Astrocyte (in vitro differentiated cells and primary cell): Measurements from ENCODE around the gene HOXB2. TPM values are rescaled to one million over a fixed set of nuclear protein-coding genes. Genes with fewer than 3 reads are reported as not detected.

Experiments
- DNase-seq: peaks from one replicate; pipeline ENCODE4 v3.0.0-alpha.2; 2010; ENCODE audit warnings: low read depth
- FAIRE-seq: peaks from 2 replicates; lab custom pipeline; 2011; peaks lifted over from hg19 to GRCh38; lab: Jason Lieb, UNC
- H2AFZ ChIP-seq: 2 replicates; pipeline ENCODE4 v1.6.0; 2012; ENCODE audit warnings: low read depth, low read length, inconsistent platforms
- H3K27ac ChIP-seq: 2 replicates; pipeline ENCODE4 v1.5.1; 2011; ENCODE audit warnings: low read depth, low read length, inconsistent platforms
- H3K27me3 ChIP-seq: 2 replicates; pipeline ENCODE4 v1.6.0; 2011; ENCODE audit warnings: low read length, inconsistent platforms; ENCODE audit not compliant: insufficient read depth
- H3K36me3 ChIP-seq: 2 replicates; pipeline ENCODE4 v1.5.1; 2011; ENCODE audit warnings: low read length, inconsistent platforms; ENCODE audit not compliant: insufficient read depth
- H3K4me1 ChIP-seq: 2 replicates; pipeline ENCODE4 v1.5.1; 2011; ENCODE audit warnings: low read length, inconsistent platforms; ENCODE audit not compliant: insufficient read depth
- H3K4me2 ChIP-seq: 2 replicates; pipeline ENCODE4 v1.6.0; 2012; ENCODE audit warnings: low read length, inconsistent platforms
- H3K4me3 ChIP-seq: 2 replicates; pipeline ENCODE4 v1.5.1; 2011; ENCODE audit warnings: low read depth, mild to moderate bottlenecking, low read length, inconsistent platforms; ENCODE audit not compliant: insufficient read depth
- H3K79me2 ChIP-seq: 2 replicates; pipeline ENCODE4 v1.6.0; 2012; ENCODE audit warnings: mild to moderate bottlenecking, low read length, inconsistent platforms; ENCODE audit not compliant: insufficient read depth
- H3K9ac ChIP-seq: 2 replicates; pipeline ENCODE4 v1.6.0; 2012; ENCODE audit warnings: mild to moderate bottlenecking, low read length, inconsistent platforms
- H3K9me3 ChIP-seq: 2 replicates; pipeline ENCODE4 v1.5.1; 2012; ENCODE audit warnings: low read depth, mild to moderate bottlenecking, low read length, inconsistent platforms; ENCODE audit not compliant: insufficient read depth
- H4K20me1 ChIP-seq: 2 replicates; pipeline ENCODE4 v1.6.0; 2012; ENCODE audit warnings: low read length, inconsistent platforms; ENCODE audit not compliant: insufficient read depth
- H3K27ac Mint-ChIP-seq: one replicate; pipeline ENCODE4 v1.8.0; 2021; ENCODE audit warnings: mild to moderate bottlenecking, mixed read lengths; ENCODE audit not compliant: unreplicated experiment
- H3K27me3 Mint-ChIP-seq: one replicate; pipeline ENCODE4 v1.8.0; 2021; ENCODE audit warnings: low read depth, mixed read lengths; ENCODE audit not compliant: unreplicated experiment
- H3K36me3 Mint-ChIP-seq: one replicate; pipeline ENCODE4 v1.8.0; 2021; ENCODE audit warnings: low read depth, mixed read lengths; ENCODE audit not compliant: unreplicated experiment
- H3K4me1 Mint-ChIP-seq: one replicate; pipeline ENCODE4 v1.8.0; 2021; ENCODE audit warnings: low read depth, mixed read lengths; ENCODE audit not compliant: unreplicated experiment
- H3K4me3 Mint-ChIP-seq: one replicate; pipeline ENCODE4 v1.8.0; 2021; ENCODE audit warnings: mild to moderate bottlenecking, moderate library complexity, mixed read lengths; ENCODE audit not compliant: unreplicated experiment
- H3K9me3 Mint-ChIP-seq: one replicate; pipeline ENCODE4 v1.8.0; 2021; ENCODE audit warnings: mild to moderate bottlenecking, mixed read lengths; ENCODE audit not compliant: unreplicated experiment
- EZH2 ChIP-seq: IDR thresholded peaks from 2 replicates; pipeline ENCODE4 v1.6.1; 2012; ENCODE audit warnings: mild to moderate bottlenecking, low read length, inconsistent platforms; ENCODE audit not compliant: insufficient read depth
- total RNA-seq: library from RNA; stranded (reverse); gene quantifications from 2 replicates; pipeline ENCODE4 v1.2.1, GENCODE V29; 2021
- TF ChIP-seq, protein P1 (sequence below): IDR thresholded peaks from 2 replicates; pipeline ENCODE4 v1.5.1; 2011; ENCODE audit warnings: low read depth, mild to moderate bottlenecking, inconsistent platforms, low read length, moderate library complexity; ENCODE audit not compliant: insufficient read depth

The HOXB2 gene
- total RNA-seq, 1 donor from 2014 or later, result 0.41 TPM

DNA sequence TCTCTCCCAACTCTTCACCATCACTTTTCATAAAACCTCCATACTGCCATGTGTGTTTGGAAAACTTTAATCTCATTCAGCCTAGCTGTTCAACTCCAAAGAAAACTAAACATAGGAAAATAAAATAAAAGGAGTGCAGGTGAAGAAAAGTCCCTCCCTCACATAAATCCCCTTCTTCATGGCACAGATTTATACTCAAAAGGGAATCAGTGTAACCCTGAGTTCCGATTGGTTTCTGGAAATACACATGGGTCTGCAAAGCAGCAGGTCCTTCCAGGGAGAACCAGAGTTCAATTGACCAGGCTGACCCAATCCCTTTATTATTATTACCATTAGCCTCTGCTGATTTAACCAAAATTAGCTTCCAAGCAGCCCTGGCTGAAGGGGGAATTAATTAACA lies 8.9 kb upstream of the HOXB2 start:
- no peaks in the 10 kb centered on the region for H3K9me3 ChIP-seq
- Mint-ChIP-seq H3K36me3 (peaks cover 5% of the 10 kb centered on the region), H3K27ac (peak overlapping the region; percentile 54), H3K4me3 (no peak overlapping the region), H3K27me3 (peaks cover 85% of the 10 kb centered on the region), H3K9me3 (peaks cover 16% of the 10 kb centered on the region), H3K4me1 (peaks cover 2% of the 10 kb centered on the region)
- H3K9ac ChIP-seq, result peak overlapping the region; percentile 83
- H3K4me3 ChIP-seq, result peak overlapping the region; percentile 63
- TF ChIP-seq, protein P1, sequence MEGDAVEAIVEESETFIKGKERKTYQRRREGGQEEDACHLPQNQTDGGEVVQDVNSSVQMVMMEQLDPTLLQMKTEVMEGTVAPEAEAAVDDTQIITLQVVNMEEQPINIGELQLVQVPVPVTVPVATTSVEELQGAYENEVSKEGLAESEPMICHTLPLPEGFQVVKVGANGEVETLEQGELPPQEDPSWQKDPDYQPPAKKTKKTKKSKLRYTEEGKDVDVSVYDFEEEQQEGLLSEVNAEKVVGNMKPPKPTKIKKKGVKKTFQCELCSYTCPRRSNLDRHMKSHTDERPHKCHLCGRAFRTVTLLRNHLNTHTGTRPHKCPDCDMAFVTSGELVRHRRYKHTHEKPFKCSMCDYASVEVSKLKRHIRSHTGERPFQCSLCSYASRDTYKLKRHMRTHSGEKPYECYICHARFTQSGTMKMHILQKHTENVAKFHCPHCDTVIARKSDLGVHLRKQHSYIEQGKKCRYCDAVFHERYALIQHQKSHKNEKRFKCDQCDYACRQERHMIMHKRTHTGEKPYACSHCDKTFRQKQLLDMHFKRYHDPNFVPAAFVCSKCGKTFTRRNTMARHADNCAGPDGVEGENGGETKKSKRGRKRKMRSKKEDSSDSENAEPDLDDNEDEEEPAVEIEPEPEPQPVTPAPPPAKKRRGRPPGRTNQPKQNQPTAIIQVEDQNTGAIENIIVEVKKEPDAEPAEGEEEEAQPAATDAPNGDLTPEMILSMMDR, result no peak
- TF ChIP-seq EZH2, result no peak
- no peaks in the 10 kb centered on the region for H4K20me1 ChIP-seq
- DNase-seq, result peak; percentile 18
- H3K4me2 ChIP-seq, result peak overlapping the region; percentile 88
- peak overlapping the region; percentile 80 for H3K27ac ChIP-seq
- peaks cover 81% of the 10 kb centered on the region for H3K79me2 ChIP-seq
- peaks cover 65% of the 10 kb centered on the region for H3K27me3 ChIP-seq
- no peaks in the 10 kb centered on the region for H3K36me3 ChIP-seq
- no peak for FAIRE-seq
- no peak overlapping the region for H2AFZ ChIP-seq
- H3K4me1 ChIP-seq, result peaks cover 45% of the 10 kb centered on the region

DNA sequence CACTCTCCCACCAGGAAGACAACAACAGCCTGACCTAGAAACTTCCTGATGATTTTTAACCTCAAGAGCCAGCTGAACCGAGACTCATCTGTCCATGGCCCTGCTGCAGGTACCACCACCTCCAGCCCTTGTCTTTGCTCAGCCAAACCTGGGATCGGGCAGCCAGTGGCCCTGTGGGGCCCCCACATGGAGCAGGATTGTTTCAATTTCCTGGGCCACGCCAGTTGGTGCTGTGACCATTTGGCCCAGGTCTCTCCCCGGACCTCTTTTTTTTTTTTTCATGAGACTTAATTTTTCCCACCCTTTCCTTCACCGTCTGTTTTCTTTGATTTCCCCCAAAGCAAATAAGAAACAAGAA lies 8.3 kb upstream of the HOXB2 start:
- Histone ChIP-seq H3K36me3 (no peaks in the 10 kb centered on the region), H3K9me3 (no peaks in the 10 kb centered on the region), H3K9ac (peak overlapping the region; percentile 83), H3K4me1 (peaks cover 43% of the 10 kb centered on the region), H3K4me2 (peak overlapping the region; percentile 88), H3K27ac (peak overlapping the region; percentile 64), H3K79me2 (peaks cover 78% of the 10 kb centered on the region), H3K27me3 (peaks cover 60% of the 10 kb centered on the region), H3K4me3 (no peak overlapping the region), H2AFZ (no peak overlapping the region), H4K20me1 (no peaks in the 10 kb centered on the region)
- Mint-ChIP-seq H3K4me1 (peaks cover 2% of the 10 kb centered on the region), H3K27ac (no peak overlapping the region), H3K9me3 (peaks cover 12% of the 10 kb centered on the region), H3K4me3 (no peak overlapping the region), H3K27me3 (peaks cover 83% of the 10 kb centered on the region), H3K36me3 (peaks cover 3% of the 10 kb centered on the region)
- FAIRE-seq (no peak), DNase-seq (no peak)
- TF ChIP-seq EZH2, result no peak
- TF ChIP-seq, protein P1, result no peak

DNA sequence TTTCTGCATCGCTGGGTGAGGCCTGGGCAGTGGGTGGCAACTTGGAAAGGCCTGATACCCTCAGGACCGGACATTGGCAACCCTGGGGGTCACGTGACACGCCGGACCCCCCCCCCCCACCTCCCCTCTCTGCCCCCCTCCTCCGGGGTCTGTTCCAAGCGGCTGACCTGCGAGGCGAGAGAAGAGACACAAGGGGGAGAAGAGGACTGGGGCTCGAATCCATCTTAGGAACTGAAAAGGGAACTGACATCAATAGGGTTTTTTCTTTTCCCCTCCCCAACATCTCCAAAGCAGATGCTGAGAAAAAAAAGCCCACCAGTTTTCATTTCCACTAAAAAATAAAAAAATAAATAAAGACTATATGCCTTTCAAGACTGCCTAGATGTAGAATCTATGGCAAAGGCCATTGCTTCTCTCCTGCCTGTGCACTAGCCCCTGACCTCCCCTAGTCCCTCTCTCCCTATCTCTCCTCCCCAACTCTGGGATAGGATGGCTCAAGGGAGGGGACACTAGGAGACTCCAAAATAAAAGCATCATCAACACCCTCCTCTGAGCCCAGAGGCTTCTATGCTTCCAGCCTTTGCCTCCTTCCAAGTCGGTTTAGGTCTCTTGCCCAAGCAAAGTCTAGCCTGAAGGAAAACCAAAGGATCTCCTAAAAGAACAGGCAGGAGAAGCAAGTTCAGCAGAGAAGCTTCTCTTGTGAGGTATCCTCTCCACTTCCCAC lies 7.7 kb upstream of the HOXB2 start:
- peak; percentile 53 for DNase-seq
- H3K79me2 ChIP-seq, result peaks cover 78% of the 10 kb centered on the region
- H3K9ac ChIP-seq, result peak overlapping the region; percentile 83

More for the DNA sequence above, 7.7 kb upstream of the HOXB2 start:
- Histone ChIP-seq H3K36me3 (no peaks in the 10 kb centered on the region), H3K4me3 (no peak overlapping the region), H3K4me1 (peaks cover 37% of the 10 kb centered on the region), H3K9me3 (no peaks in the 10 kb centered on the region), H4K20me1 (no peaks in the 10 kb centered on the region), H3K27me3 (peaks cover 59% of the 10 kb centered on the region), H3K27ac (peak overlapping the region; percentile 70), H2AFZ (no peak overlapping the region), H3K4me2 (peak overlapping the region; percentile 88)
- Mint-ChIP-seq H3K27ac (no peak overlapping the region), H3K36me3 (peaks cover 3% of the 10 kb centered on the region), H3K4me3 (peak overlapping the region; percentile 54), H3K9me3 (peaks cover 10% of the 10 kb centered on the region), H3K4me1 (peaks cover 2% of the 10 kb centered on the region), H3K27me3 (peaks cover 83% of the 10 kb centered on the region)
- FAIRE-seq, result no peak
- TF ChIP-seq, protein P1, result no peak
- TF ChIP-seq EZH2, result no peak
